SK-N-SH (cell line): ENCODE data around the gene STAG2. TPM values are rescaled to one million over a fixed set of nuclear protein-coding genes. Genes with fewer than 3 reads are reported as not detected.

Source experiments
- CTCF ChIA-PET: fragments of 300-600, 350-600 bp; formaldehyde crosslinking; extraction: SDS; loops from one replicate; lab custom pipeline; 2021; lab: Yijun Ruan, JAX
- POLR2A ChIA-PET: fragments of 350-600 bp; sonication (Branson Sonifier 250); formaldehyde crosslinking; extraction: SDS; loops from one replicate; lab custom pipeline; 2020; ENCODE audit warnings: antibody characterized with exemption, inconsistent platforms; lab: Yijun Ruan, JAX
- DNase-seq: peaks from one replicate; pipeline ENCODE4 v3.0.0; 2012
- H2AFZ ChIP-seq: fragments of 200-600 bp; sonication (generic); 2 replicates; pipeline ENCODE4 v1.8.1; 2016; ENCODE audit warnings: antibody characterized with exemption, mild to moderate bottlenecking, low read depth
- H3F3A ChIP-seq: fragments of 200-600 bp; sonication (generic); replicated peaks from 2 replicates; pipeline ENCODE3; 2016; ENCODE audit warnings: antibody characterized with exemption, mild to moderate bottlenecking; ENCODE audit not compliant: insufficient read depth
- H3K27ac ChIP-seq, 2 experiments: fragments of 200-500 bp in 1 of 2; fragments of 200-600 bp in 1 of 2; sonication (Bioruptor generic) in 1 of 2; sonication (generic), shearing (Covaris generic) in 1 of 2; 2 replicates each; pipeline versions ENCODE4 v1.5.1 to v1.6.1; 2014 to 2016; ENCODE audit warnings: low read depth in 2 of 2, inconsistent platforms in 1 of 2, low read length in 1 of 2, mild to moderate bottlenecking in 1 of 2, mixed read lengths in 1 of 2
- H3K27me3 ChIP-seq: fragments of 200-600 bp; sonication (generic), shearing (Covaris generic); 2 replicates; pipeline ENCODE4 v1.6.1; 2016; ENCODE audit warnings: mixed run types; ENCODE audit not compliant: insufficient read depth
- H3K36me3 ChIP-seq, 2 experiments: fragments of 200-500 bp in 1 of 2; fragments of 200-600 bp in 1 of 2; sonication (Bioruptor generic) in 1 of 2; sonication (generic) in 1 of 2; replicated peaks in 1 of 2; 2 replicates each; pipeline versions ENCODE3 to v1.5.1; 2014 to 2016; ENCODE audit warnings: low read length in 1 of 2, mild to moderate bottlenecking in 1 of 2; ENCODE audit not compliant: insufficient read depth in 2 of 2, control insufficient read depth in 1 of 2
- H3K4me1 ChIP-seq, 2 experiments: fragments of 200-500 bp in 1 of 2; fragments of 200-600 bp in 1 of 2; sonication (Bioruptor generic) in 1 of 2; sonication (generic), shearing (Covaris generic) in 1 of 2; 2 replicates each; pipeline versions ENCODE4 v1.5.1 to v1.6.1; 2014 to 2016; ENCODE audit warnings: low read depth in 1 of 2, low read length in 1 of 2, mixed run types in 1 of 2; ENCODE audit not compliant: insufficient read depth in 2 of 2, control insufficient read depth in 1 of 2
- H3K4me2 ChIP-seq: fragments of 200-600 bp; sonication (generic), shearing (Covaris generic); 2 replicates; pipeline ENCODE4 v1.6.1; 2017; ENCODE audit warnings: mixed run types
- H3K4me3 ChIP-seq, 2 experiments: fragments of 200-500 bp in 1 of 2; fragments of 200-600 bp in 1 of 2; sonication (Bioruptor generic) in 1 of 2; sonication (generic), shearing (Covaris generic) in 1 of 2; 2 replicates each; pipeline versions ENCODE4 v1.5.1 to v1.8.1; 2014 to 2016; ENCODE audit warnings: low read depth in 2 of 2, inconsistent platforms in 1 of 2, low read length in 1 of 2, mild to moderate bottlenecking in 1 of 2, mixed read lengths in 1 of 2, moderate library complexity in 1 of 2
- H3K79me2 ChIP-seq: fragments of 200-600 bp; sonication (generic); 2 replicates; pipeline ENCODE4 v1.8.1; 2017; ENCODE audit warnings: mild to moderate bottlenecking; ENCODE audit not compliant: insufficient read depth
- H3K9ac ChIP-seq: fragments of 200-600 bp; sonication (generic); 2 replicates; pipeline ENCODE4 v1.6.1; 2017; ENCODE audit warnings: mixed run types
- H3K9me2 ChIP-seq: fragments of 200-600 bp; sonication (generic); 2 replicates; pipeline ENCODE4 v1.6.1; 2017; ENCODE audit warnings: mixed run types
- H3K9me3 ChIP-seq: fragments of 200-600 bp; sonication (generic); 2 replicates; pipeline ENCODE4 v1.6.1; 2017; ENCODE audit warnings: mixed run types, mild to moderate bottlenecking, moderate library complexity
- H4K20me1 ChIP-seq: fragments of 200-600 bp; sonication (generic); 2 replicates; pipeline ENCODE4 v1.6.1; 2017; ENCODE audit warnings: mild to moderate bottlenecking, mixed run types; ENCODE audit not compliant: insufficient read depth
- CHD2 ChIP-seq: fragments of 150-350 bp; IDR thresholded peaks from 2 replicates; pipeline ENCODE4 v1.6.1; 2018; ENCODE audit warnings: low read length; ENCODE audit not compliant: partially characterized antibody
- ELF1 ChIP-seq: IDR thresholded peaks from 2 replicates; pipeline ENCODE4 v1.4.0; 2012
- EP300 ChIP-seq, 2 experiments: IDR thresholded peaks; 2 replicates each; pipeline versions ENCODE4 v1.4.0 to v1.6.1; 2012; ENCODE audit warnings: borderline replicate concordance in 1 of 2, low read depth in 1 of 2, low read length in 1 of 2
- EZH2phosphoT487 ChIP-seq: fragments of 200-600 bp; sonication (generic); IDR thresholded peaks from 2 replicates; pipeline ENCODE4 v1.6.1; 2017; ENCODE audit warnings: low read depth, mixed run types, mild to moderate bottlenecking, antibody characterized with exemption, moderate library complexity, borderline replicate concordance
- FOSL2 ChIP-seq: IDR thresholded peaks from 2 replicates; pipeline ENCODE4 v1.4.0; 2012; ENCODE audit warnings: low read depth, mild to moderate bottlenecking, moderate library complexity, borderline replicate concordance
- FOXM1 ChIP-seq: IDR thresholded peaks from 2 replicates; pipeline ENCODE4 v1.4.0; 2012; ENCODE audit warnings: low read depth, mild to moderate bottlenecking
- GABPA ChIP-seq: IDR thresholded peaks from 2 replicates; pipeline ENCODE4 v1.4.0; 2012; ENCODE audit warnings: low read depth, mild to moderate bottlenecking
- GATA2 ChIP-seq: sonication (generic); formaldehyde crosslinking; IDR thresholded peaks from 2 replicates; pipeline ENCODE4 v1.5.0; 2020; ENCODE audit warnings: mild to moderate bottlenecking, missing genetic modification reagents
- JUND ChIP-seq: IDR thresholded peaks from 2 replicates; pipeline ENCODE4 v1.4.0; 2012
- MEF2A ChIP-seq: IDR thresholded peaks from 2 replicates; pipeline ENCODE4 v1.4.0; 2012; ENCODE audit warnings: low read depth, borderline replicate concordance
- NRF1 ChIP-seq: IDR thresholded peaks from 2 replicates; pipeline ENCODE4 v1.6.1; 2012; ENCODE audit warnings: low read depth, mild to moderate bottlenecking, low read length
- PBX3 ChIP-seq: IDR thresholded peaks from 2 replicates; pipeline ENCODE4; 2012
- POLR2AphosphoS5 ChIP-seq: IDR thresholded peaks from 2 replicates; pipeline ENCODE4 v1.6.1; 2012; ENCODE audit warnings: low read depth, low read length
- RCOR1 ChIP-seq: fragments of 150-350 bp; IDR thresholded peaks from 2 replicates; pipeline ENCODE4 v1.6.1; 2017; ENCODE audit warnings: antibody characterized with exemption, low read length
- REST ChIP-seq: IDR thresholded peaks from 2 replicates; pipeline ENCODE4 v1.6.1; 2012; ENCODE audit warnings: mild to moderate bottlenecking, low read depth, low read length, moderate library complexity
- SIN3A ChIP-seq: IDR thresholded peaks from 2 replicates; pipeline ENCODE4 v1.6.1; 2012; ENCODE audit warnings: low read depth, mild to moderate bottlenecking, low read length, moderate library complexity, borderline replicate concordance
- SMC3 ChIP-seq: IDR thresholded peaks from 2 replicates; pipeline ENCODE4 v1.6.1; 2012; ENCODE audit warnings: low read depth, low read length, improper control_type of control experiment
- USF1 ChIP-seq: IDR thresholded peaks from 2 replicates; pipeline ENCODE4 v1.4.0; 2012; ENCODE audit warnings: low read depth, borderline replicate concordance
- USF2 ChIP-seq: fragments of 150-350 bp; IDR thresholded peaks from 2 replicates; pipeline ENCODE4 v1.6.1; 2017; ENCODE audit warnings: antibody characterized with exemption, low read length, low read depth, borderline replicate concordance
- YY1 ChIP-seq: IDR thresholded peaks from 2 replicates; pipeline ENCODE4 v1.4.0; 2012; ENCODE audit warnings: low read depth, mild to moderate bottlenecking
- WGBS: methylation state at CpG from one replicate; pipeline ENCODE4 v1.1.6; 2017; ENCODE audit warnings: low lambda C conversion rate; 5-methylcytosine and 5-hydroxymethylcytosine counted together
- polyA plus RNA-seq, 3 experiments: library from polyadenylated mRNA; depleted of rRNA; stranded (reverse); fragments of >200 nt; gene quantifications; 2 replicates each; pipeline ENCODE4 v1.2.3, GENCODE V29; 2012

STAG2 gene
- polyA plus RNA-seq, 1 of the 3 experiments (the other 2 are of a cell fraction), result 11.3 TPM

GRCh38 chrX:124033821-124034220 lies 72.3 kb downstream of the STAG2 start:
- 48% methylated on average over 1 of the region's 1 CpG for WGBS
- H3K27ac ChIP-seq, result peak overlapping the region in 1 of 2 experiments; percentile 49; a peak in 1 of 4 replicates
- peaks cover 3 to 17% of the 10 kb centered on the region in 2 experiments for H3K36me3 ChIP-seq
- H4K20me1 ChIP-seq, result peaks cover 6% of the 10 kb centered on the region; the same call in 1 of the 2 replicates
- ChIA-PET POLR2A (no interaction called here), CTCF (interaction anchor here (1.2 kb wide), 1 partner anchor 18 kb away, joined by 3 read pairs; no protein-coding TSS in a partner anchor)
- peaks cover 5% of the 10 kb centered on the region for H3F3A ChIP-seq
- no peak overlapping the region for H3K4me2 ChIP-seq
- H3K79me2 ChIP-seq, result peaks cover 4% of the 10 kb centered on the region
- no peak for DNase-seq
- TF ChIP-seq SMC3 (no peak), CHD2 (no peak), NRF1 (no peak), JUND (no peak), GABPA (no peak), GATA2 (CRISPR knock-in tag) (no peak), ELF1 (no peak), FOSL2 (peak; percentile 21; the same call in 1 of the 2 replicates), EP300 (IDR thresholded peaks at IDR 0.05; ENCODE audit: borderline replicate concordance in 1 of 2, low read depth in 1 of 2, low read length in 1 of 2) (no peak)
- no peaks in the 10 kb centered on the region for H3K9me2 ChIP-seq
- no peak overlapping the region for H3K9ac ChIP-seq
- no peak overlapping the region for H2AFZ ChIP-seq
- no peak overlapping the region for H3K4me3 ChIP-seq
- H3K9me3 ChIP-seq, result no peaks in the 10 kb centered on the region
- H3K27me3 ChIP-seq, result no peaks in the 10 kb centered on the region
- H3K4me1 ChIP-seq, result peaks cover 0 to 16% of the 10 kb centered on the region in 2 experiments; a peak in 1 of 4 replicates

GRCh38 chrX:124035657-124036056 lies 74.2 kb downstream of the STAG2 start:
- H3K4me2 ChIP-seq, result no peak overlapping the region
- 0 out of 4 replicates have a peak, but pooled peaks cover 0 to 11% of the 10 kb centered on the region in 2 experiments for H3K4me1 ChIP-seq
- WGBS, result 75% methylated on average over 2 of the region's 2 CpGs
- DNase-seq, result no peak
- no peaks in the 10 kb centered on the region for H3K9me2 ChIP-seq
- no peaks in the 10 kb centered on the region for H3K27me3 ChIP-seq
- peaks cover 6% of the 10 kb centered on the region; the same call in 1 of the 2 replicates for H4K20me1 ChIP-seq
- no peak overlapping the region for H3K4me3 ChIP-seq
- H3K79me2 ChIP-seq, result peaks cover 4% of the 10 kb centered on the region
- H3F3A ChIP-seq, result peaks cover 5% of the 10 kb centered on the region
- ChIA-PET CTCF (interaction anchor here (0.6 kb wide), 1 partner anchor 12 kb away, joined by 3 read pairs; no protein-coding TSS in a partner anchor), POLR2A (no interaction called here)
- peaks cover 3 to 17% of the 10 kb centered on the region in 2 experiments for H3K36me3 ChIP-seq
- no peak overlapping the region for H3K27ac ChIP-seq
- H2AFZ ChIP-seq, result no peak overlapping the region
- H3K9ac ChIP-seq, result no peak overlapping the region
- H3K9me3 ChIP-seq, result no peaks in the 10 kb centered on the region
- TF ChIP-seq REST, result no peak
- TF ChIP-seq RCOR1, result no peak
- no peak for TF ChIP-seq PBX3
- TF ChIP-seq USF2, result no peak
- TF ChIP-seq NRF1, result no peak
- no peak for TF ChIP-seq MEF2A
- TF ChIP-seq YY1, result no peak
- TF ChIP-seq USF1, result no peak
- TF ChIP-seq SIN3A, result no peak
- no peak for TF ChIP-seq FOXM1
- TF ChIP-seq EZH2phosphoT487, result no peak
- no peak for TF ChIP-seq POLR2AphosphoS5
- TF ChIP-seq SMC3, result no peak
- no peak for TF ChIP-seq ELF1
